ENCODE data around the gene SHISA4. TPM values are rescaled to one million over a fixed set of nuclear protein-coding genes. Genes with fewer than 3 reads are reported as not detected.

The SHISA4 gene
- total and polyA plus RNA-seq, 2 of the 8 experiments (the other 6 are each of a cell fraction or from before 2014, with no cell fraction given) = 7.8 to 28.9 TPM

GRCh38 chr1:201933840-201934430, 45.2 kb downstream of the SHISA4 start (continued):
- TF ChIP-seq CHD7 (IDR thresholded peaks at IDR 0.05; ENCODE audit: insufficient replicate concordance, low read length) (no peak), RBBP5 (IDR thresholded peaks at IDR 0.05; ENCODE audit: borderline replicate concordance, low read depth, low read length) (no peak), YY1 (IDR thresholded peaks at IDR 0.05; ENCODE audit: low read depth, low read length) (no peak), TEAD4 (IDR thresholded peaks at IDR 0.05; ENCODE audit: low read depth, low read length) (no peak), CTBP2 (IDR thresholded peaks at IDR 0.05; ENCODE audit: borderline replicate concordance, insufficient read depth, insufficient read length, low read length) (no peak), KDM1A (IDR thresholded peaks at IDR 0.05; ENCODE audit: borderline replicate concordance, low read length) (no peak), RAD21 (IDR thresholded peaks at IDR 0.05 in 1 of 2, conservative IDR thresholded peaks at IDR 0.05 in 1 of 2; ENCODE audit: low read depth in 2 of 2, low read length in 2 of 2) (no peak)

Measured in H1 (cell line).